Cortex of kidney (tissue), 1 donor: ENCODE measurements around the gene SECTM1.

Experiments
- DNase-seq: peaks from one replicate; lab custom pipeline; 2025; lab: John Stamatoyannopoulos, UW

Gene SECTM1

DNA sequence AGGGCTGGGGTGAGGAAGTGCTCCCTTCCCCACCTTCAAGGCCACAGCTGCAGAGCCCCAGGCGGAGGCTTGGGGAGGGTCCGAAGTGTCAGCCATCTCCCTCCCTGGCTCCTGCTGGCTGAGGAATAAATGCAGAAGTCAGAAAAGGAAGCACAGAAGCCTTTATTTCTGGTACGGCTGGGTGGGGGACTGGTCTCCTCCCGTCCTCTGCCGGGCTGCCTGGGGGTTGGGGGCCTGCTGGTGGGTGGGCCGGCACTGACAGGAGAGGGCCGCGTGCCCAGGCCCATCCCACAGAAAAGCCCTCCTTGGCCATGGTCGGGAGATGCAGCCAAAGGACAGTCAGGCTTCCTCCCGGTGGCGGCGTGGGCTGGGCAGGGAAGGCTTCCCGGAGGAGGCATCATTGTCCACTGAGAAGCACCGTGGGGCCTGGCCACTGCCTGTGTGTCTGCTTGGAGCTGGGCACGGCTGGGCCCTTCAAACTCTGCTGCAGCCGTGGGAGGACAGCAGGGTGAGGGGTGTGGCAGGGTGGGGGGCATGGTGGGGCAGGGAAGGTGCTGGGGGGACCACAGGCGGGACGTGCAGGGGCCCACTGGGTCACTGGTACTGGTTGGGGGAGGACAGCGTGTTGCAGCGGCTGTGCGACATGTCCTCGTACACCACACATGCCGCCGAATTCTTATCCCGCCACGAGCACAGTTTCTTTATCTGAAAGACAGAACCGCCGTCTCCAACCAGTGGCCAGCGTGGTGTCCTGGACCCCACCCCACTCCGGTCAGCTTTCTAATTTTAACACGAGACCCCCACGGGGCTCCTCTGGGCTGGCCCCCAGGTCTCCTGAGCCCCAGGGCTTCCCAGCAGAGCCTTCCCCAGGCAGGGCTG, 18.6 kb downstream of the SECTM1 start:
- no peak for DNase-seq

DNA sequence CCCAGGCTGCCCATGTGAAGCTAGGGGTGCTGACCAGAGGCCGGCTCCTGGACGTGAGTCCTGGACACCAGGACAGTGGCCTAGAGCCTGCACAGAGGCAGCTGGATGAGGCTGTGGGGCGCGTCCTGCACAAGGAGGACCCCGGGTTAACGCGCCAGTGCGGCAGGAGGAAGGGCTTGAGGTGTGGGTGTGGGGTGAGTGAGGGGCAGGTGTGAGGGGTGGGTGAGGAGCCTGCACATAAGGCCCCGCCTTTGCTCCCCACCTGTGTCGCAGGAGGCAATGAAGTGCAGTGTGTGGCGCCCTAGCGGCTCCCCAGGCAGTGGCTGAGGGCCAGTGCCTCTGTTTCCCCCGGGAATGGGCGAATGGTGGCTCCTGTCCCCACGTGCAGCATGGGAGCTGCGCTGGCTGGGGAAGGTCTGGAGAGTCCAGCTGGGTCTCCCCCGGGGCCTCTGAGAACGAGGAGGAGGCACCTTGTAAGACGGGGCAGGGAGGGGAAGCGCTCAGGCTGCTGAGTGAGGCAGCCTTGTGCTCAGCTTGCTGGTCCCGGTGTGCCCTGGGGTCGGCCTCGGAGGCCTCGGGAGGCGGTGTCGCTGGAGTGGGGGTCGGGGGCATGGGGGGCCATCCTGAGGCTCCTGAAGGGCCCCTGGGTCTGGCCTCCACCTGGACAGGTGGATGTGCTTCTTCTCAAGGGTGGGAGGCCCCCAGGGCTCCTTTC, 19.4 kb downstream of the SECTM1 start:
- no peak for DNase-seq

DNA sequence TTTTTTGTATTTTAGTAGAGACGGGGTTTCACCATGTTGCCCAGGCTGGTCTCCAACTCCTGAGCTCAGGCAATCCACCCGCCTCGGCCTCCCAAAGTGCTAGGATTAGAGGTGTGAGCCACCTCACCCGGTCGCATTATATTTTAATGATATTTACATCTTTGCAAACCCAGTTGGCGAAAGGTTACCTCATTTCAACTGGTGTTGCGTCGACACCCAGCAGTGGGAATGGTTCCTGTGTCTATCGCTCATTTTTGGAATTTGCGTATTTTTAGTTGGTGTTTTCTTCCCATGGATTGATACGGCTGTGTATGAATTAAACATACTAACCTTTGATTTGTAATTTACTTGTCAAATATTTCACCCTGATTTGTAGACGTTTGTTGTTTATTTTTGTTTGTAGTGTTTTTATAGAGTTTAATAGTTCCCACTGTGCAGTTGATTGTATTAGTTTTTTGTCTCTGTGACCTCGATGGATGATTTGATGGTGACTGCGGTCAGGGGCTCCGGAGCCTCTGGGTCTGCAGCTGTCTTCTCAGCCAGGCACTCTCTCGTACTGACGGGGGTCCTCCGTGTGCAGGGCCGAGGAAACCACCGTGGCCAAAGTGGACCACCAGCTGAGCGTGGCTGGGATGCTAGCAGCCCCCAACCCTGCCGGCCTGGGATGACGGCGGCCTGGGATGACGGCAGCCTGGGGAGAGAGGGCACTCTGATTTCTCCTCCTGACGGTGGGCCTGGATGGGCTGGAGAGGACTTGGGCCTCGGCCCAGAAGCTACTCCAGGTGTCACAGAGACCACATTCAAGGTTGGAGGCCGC, 20.2 kb downstream of the SECTM1 start:
- no peak for DNase-seq

DNA sequence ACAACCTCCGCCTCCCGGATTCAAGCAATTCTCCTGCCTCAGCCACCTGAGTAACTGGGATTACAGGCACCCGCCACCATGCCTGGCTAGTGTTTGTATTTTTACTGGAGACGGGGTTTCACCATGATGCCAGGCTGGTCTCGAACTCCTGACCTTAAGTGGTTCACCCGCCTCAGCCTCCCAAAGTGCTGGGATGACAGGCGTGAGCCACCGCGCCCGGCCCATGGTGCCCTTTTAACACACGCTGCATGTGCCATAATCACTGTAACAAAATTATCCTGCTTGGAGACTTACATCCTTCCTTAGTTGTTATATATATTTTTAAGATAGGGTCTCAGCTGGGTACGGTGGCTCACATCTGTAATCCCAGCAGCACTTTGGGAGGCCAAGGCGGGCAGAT, 21.6 kb downstream of the SECTM1 start:
- no peak for DNase-seq

DNA sequence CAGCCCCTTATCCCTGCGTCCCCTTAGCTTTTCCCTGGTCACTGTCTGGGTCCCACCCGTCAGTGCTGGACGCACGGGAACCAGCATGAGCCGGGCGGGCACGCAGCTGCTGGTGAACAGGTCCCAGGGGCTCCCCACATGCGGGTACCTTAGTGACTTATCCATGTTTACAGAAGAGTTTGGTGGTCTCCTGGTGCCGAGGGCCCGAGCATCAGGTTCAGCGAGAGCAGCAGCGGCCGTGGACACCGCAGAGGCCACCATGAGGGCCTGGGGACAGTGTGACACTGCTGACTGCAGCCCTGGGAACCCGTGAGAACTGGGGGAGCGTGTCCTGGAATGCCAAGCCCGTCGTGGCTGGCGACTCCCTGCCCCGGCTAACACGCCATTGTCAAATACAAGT, 22.7 kb downstream of the SECTM1 start:
- no peak for DNase-seq

DNA sequence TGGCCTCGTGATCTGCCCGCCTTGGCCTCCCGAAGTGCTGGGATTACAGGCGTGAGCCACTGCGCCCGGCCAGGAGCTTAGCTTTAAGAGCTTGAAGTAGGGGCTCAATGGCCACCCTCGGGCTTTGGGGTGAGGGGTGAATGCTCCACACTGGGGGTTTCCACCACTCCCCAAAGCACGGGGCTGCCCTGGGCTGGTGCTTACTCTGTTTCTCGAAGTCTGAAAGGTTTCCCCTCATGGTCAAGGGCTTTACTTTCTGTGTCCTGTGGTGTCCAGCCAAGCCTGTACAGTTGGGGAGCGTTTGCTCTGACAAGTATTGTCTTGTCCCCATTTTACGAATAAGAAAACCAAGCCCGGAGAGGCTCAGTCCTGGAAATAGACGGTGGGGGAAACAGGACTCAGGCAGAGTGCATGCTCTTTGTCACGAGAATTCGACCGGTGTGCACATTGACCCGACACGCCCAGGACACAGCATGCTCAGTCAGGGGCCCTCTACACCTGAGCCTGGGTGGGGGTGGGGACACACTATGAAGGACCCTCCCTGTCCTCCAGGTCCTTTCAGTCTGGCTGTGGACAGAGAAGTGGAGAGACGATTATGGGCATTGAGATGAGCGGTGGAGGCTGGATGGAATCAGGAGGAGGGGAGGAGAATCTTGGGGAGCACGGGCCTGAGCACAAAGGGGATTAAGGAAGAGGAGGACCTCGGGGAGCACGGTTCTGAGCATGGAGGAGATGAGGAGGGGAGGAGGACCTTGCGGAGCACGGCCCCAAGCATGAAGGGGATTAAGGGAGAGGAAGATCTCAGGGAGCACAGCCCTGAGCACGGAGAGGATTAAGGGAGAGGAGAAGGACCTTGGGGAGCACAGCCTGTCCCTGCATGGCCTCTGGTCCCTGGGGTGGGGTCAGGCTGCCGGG, 23.7 kb downstream of the SECTM1 start:
- DNase-seq: no peak

DNA sequence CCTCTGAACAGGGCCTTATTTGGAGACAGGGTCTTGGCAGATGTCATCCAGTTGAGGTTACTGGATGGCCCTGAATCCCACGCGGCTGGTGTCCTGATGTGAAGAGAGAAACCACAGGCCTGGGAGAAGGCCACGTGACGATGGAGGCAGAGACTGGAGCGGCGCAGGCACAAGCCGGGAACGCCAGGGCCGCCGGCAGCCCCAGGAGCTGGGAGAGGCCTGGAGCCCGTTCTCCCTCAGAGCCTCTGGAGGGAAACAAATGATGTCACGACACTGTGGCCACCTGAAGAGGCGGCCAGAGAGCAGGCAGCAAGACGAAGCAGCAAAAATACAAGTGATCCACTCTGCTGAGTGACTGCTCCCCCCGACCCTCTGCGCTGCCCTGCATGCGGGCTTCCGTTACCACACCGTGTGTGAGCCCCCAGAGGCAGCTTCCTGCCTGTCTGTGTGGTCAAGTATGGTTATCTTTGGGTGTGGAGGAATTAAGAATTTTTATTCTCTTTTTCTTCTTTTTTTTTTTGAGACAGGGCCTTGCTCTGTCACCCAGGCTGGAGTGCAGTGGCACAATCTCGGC, 27.8 kb downstream of the SECTM1 start:
- DNase-seq: no peak

DNA sequence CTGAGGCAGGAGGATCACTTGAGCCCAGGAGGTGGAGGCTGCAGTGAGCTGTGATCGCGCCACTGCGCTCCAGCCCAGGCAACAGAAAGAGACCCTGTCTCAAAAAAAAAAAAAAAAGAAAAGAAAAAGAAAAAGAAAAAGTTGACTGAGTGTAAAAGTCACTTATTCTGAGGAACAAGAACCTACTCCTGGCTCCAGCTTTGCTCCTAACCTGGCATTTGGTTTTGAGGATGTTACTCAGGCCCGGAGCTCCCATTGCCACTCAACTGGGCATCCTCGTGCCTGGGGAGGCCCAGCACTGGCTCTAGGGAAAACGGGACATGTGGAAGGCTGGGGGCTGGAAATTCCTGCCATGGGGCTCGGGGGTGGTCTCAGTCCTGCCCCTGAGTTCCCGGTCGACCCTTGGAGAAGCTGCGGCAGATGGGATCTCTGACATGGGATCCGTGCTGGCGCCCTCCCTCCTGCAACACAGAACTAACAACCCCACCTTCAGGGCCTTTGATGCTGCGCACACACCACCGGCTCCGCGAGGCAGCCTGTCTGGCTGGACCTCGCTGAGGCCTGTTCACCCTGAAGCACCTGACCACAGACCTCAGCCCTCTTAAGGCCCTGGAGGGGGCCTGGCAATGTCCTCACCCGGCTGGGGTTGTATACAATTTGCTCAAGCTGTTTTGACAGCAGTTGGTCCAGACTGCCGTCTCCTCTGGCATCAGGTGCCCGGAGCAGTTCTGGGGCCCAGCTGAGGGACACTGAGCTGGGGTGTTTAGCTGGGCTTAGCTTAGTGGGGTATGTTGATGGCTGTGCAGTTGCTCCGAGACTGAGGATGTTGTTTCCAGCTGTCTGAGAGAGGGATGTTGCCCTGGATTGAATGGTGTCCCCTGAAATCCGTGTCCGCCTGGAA, 28.5 kb downstream of the SECTM1 start:
- no peak for DNase-seq

DNA sequence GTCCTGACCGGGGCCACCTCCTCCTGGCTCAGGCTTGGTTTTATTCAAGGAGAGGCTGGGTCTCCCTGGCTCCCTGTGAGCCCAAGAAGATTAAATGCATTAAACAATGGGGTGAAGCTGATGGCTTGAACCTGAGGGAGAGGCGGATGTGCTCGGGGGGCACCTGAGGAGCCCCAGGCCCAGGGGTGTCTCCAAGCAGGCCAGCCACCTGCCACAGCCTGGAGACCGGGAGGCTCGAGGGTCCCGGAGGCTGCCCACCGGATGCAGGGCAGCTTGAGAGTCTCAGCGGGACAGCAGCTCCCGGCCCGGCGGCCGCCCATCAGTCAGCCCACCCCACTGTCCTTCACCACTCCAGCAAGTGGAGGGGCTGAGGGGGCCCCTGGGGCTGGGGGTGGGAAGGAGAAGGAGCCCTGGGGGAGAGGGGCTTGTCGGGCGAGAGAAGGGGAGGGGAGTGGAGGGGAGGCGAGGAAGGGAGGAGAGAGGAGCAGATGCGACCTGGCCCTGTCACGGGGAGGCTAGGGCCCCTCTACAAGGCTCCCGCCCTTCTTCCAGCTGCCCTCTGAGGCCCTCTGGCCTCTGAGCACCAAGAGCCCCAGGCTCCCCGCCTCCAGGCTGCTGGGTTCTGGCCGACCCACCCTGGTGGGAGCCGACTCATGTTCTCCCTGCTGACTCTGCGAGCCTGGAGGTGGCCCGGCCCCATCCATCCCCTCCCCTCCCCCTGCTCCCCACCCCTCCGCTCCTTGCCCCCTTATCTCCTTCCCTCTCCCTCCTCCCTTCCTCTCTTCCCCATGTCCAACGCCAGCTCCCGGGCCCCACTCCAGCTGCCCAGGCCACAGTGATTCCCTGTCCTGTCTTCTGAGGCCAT, 29.4 kb downstream of the SECTM1 start:
- no peak for DNase-seq

DNA sequence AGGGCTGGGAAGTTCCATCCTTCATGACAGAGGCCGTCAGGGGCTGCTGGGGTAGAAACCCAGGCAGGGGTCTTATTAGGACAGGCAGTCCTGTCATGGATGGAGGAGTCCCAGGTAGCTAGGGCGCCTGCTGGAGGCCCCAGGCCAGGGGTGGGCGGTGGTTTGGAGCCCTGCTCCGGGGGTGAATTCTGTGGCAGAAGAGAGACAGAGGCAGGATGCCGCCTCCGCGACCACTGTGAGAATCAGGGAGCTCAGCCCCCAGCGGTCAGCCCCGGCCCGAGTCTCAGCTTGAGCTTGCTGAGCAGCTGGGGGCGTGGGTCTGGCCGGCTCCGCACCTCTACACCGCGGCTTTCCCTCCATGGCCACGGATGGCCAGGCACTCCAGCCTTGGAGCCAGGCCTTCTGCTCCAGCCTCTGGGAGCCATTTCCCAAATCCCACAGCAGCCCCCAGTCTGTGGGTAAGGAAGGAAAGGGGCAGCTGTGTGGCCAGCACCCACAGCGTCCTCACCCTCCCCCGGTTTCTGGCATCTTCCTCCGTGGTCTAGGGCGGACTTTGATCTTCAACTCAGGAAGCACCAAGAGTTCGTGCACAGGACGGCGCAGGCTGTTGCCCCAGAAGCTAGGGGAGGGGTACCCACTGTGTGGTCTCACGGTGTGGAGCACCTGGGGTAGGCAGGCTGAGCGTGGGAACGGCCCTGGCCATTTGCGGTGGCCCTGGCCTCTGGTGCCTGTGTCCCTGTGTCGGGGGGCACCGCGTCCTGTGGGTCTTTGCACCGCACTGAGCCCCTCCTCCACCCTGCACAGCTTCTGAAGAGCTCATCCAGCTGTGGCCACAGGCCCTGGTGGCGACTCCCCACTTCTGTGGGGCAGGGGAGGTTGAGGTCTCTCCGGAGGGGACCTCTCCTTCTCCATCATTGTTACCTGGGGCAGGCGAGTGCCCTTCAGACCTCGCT, 30.3 kb downstream of the SECTM1 start:
- DNase-seq: no peak

DNA sequence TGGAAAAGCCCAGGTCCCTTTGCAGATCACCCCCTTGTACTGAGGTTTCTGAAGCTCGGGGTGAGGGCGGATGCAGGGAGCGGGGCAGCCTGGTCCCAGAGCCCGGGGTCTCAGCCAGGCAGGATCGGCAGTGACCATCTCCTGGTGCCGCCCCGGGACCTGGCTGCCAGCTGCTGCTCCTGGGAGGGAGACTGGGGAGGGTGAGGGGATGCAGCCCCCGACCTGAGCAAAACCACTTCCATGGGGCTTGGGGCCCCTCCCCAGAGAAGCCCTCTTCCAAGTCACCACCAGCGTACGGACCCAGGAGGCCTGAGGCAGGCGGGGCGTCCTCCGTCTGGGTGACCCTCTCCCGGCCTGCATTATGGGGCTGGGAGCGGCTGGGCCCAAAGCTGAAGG, 31.0 kb downstream of the SECTM1 start:
- no peak for DNase-seq

DNA sequence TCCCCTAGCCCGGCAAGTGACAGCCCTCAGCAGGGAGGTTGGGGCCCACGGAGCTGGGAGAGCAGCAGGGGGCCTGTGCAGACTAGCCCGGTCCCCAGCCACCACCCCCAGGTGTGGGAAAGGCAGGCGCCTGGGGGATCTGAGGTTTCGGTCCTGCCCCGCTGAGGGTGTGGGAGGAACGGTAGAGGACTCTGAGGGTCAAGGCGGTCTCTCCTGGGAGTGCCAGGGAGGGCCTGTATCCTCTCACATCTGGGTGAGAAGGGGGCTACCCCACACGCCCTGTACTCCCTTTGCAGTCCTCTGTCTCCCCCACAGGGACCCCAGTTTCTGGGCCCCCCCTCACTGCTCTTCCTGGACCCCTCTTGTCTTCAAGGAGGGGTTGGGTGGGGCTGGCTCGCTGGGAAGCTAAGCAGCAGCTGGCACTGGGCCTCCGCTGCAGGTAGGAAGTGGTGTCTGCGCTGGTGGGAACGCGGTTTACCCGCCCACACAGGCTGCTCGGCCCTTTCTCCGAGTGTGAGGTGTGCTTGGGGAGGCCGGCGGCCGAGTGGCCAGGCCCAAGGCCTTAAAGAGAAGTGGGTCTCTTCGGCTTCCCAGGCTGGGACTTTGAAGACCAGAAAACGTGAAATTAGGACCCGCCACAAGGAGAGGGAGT, 31.5 kb downstream of the SECTM1 start:
- no peak for DNase-seq

DNA sequence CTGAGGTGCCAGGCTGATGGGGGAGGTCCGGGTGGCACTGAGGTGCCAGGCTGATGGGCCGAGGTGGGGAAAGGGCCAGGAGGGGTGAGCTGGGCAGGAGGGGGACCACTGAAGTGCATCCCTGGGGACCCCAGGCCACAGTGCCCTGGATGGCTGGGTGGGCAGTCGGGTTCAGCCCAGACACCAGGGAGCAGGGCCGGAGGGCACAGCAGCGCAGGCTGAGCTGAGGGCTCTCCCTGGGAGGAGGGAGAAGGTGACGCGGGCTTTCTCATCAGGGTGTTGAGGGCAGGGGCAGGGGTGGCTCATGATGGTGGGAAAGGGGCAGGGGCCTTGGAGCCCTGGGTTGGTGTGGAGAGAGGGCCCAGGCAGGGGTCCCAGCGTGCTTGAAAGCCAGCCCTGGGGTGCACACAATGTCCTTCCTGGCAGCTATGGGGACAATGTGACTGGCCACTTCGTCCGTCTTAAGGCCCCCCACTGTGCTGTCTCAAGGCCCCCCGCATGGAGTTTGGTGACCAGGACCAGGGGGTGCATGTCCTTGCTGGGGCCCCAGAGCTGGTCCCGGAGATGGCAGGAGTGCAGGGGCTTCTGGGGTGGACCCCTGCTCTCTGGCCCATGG, 32.2 kb downstream of the SECTM1 start:
- DNase-seq: no peak

DNA sequence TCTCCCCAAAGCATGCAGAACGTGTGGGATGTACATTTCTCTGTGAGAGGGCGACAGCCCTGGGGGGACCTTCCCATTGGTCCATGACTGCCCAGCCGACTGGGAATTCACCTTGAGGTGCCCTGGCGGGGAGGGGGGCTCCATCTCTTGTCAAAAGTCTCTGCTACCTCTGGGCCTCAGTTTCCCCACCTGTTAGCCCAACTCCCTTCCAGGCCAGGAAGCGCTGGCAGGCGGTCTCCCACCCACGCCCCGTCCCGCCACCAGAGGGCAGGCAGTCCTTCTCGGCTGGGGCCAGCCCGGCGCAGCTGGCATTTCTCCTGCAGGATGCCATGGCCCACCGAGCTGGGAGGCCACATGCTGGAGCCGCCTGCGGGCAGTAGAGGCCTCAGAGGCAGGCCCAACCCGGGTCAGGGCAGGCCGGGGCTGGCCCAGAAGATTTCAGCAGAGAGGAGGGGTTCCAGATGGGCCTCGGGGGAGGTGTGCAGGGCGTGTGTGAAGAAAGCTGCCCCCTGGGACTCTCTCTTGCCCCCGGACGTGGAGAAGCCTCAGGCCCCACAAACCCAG, 32.8 kb downstream of the SECTM1 start:
- DNase-seq: no peak

DNA sequence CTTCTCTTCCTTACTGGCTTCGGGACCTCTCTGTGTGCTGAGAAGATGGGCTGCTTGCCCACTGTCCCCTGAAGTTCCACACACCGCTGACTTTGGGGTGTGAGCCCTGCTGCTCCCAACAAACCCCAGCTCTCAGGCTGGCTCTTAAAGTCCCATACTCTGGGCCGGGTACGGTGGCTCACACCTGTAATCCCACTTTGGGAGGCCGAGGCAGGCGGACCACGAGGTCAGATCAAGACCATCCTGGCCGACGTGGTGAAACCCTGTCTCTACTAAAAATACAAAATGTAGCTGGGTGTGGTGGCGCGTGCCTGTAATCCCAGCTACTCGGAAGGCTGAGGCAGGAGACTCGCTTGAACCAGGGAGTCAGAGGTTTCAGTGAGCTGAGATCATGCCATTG, 33.3 kb downstream of the SECTM1 start:
- no peak for DNase-seq

DNA sequence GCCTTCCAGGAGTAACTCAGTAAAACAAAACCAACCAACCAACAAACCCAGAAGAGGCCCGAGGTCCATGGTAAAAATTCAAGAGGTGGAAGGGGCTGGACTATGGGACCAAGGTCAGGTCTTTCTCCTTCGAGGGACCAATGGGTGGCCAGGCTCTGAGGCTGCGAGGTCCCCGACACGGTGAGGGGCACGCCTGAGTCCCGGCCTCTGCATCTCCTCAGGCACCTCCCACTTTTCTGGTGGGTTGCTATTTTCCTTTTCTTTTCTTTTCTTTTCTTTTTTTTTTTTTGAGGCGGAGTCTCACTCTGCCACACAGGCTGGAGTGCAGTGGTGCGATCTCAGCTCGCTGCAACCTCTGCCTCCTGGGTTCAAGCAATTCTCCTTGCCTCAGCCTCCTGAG, 34.1 kb downstream of the SECTM1 start:
- no peak for DNase-seq
